ENCODE measurements around the gene SBF1. TPM values are rescaled to one million over a fixed set of nuclear protein-coding genes. Genes with fewer than 3 reads are reported as not detected.

The SBF1 gene
- total and polyA plus RNA-seq, 2 experiments from 2014 or later, result 25.2 to 92.0 TPM

GRCh38 chr22:50455201-50455600 is 19.6 kb downstream of the SBF1 start:
- no peak for DNase-seq
- no peaks in the 10 kb centered on the region for H3K27me3 ChIP-seq (replicated peaks; ENCODE audit: insufficient read depth)
- peaks cover 3% of the 10 kb centered on the region; the same call in 1 of the 2 replicates for H3K36me3 ChIP-seq (ENCODE audit: low read depth)
- H4K20me1 ChIP-seq (ENCODE audit: insufficient read depth), result no peaks in the 10 kb centered on the region
- H3K9ac ChIP-seq, result no peak overlapping the region
- TF ChIP-seq EZH2 (IDR thresholded peaks at IDR 0.05; ENCODE audit: insufficient read depth, poor library complexity, severe bottlenecking), result no peak
- no peak for TF ChIP-seq EZH2phosphoT487 (IDR thresholded peaks at IDR 0.05; ENCODE audit: insufficient read depth, low read depth)
- no peaks in the 10 kb centered on the region for H3K9me3 ChIP-seq (ENCODE audit: low read depth)
- H3K4me1 ChIP-seq (ENCODE audit: insufficient read depth), result no peaks in the 10 kb centered on the region
- H2AFZ ChIP-seq, result no peak overlapping the region
- in situ Hi-C loops (cut with MboI), result no loop called here
- H3K4me3 ChIP-seq, result no peak overlapping the region
- no peaks in the 10 kb centered on the region for H3K79me2 ChIP-seq (ENCODE audit: insufficient read depth)
- no peak overlapping the region for H3K4me2 ChIP-seq (ENCODE audit: unreplicated experiment)
- H3F3A ChIP-seq (ENCODE audit: insufficient read depth), result peaks cover 5% of the 10 kb centered on the region; the same call in 1 of the 2 replicates
- 91 to 97% methylated on average over 17 to 18 of the region's 18 CpGs for WGBS, 2 experiments (ENCODE audit: low coverage in 1 of 2, low lambda C conversion rate in 2 of 2, missing lambda C conversion rate in 2 of 2)
- no peak overlapping the region for H3K27ac ChIP-seq
- H3K9me2 ChIP-seq (ENCODE audit: insufficient read depth), result no peaks in the 10 kb centered on the region

GRCh38 chr22:50454556-50455075 is 20.2 kb downstream of the SBF1 start:
- Histone ChIP-seq H3K79me2 (ENCODE audit: insufficient read depth) (no peaks in the 10 kb centered on the region), H3K27ac (no peak overlapping the region), H4K20me1 (ENCODE audit: insufficient read depth) (no peaks in the 10 kb centered on the region), H3K9me2 (ENCODE audit: insufficient read depth) (no peaks in the 10 kb centered on the region), H3K4me1 (ENCODE audit: insufficient read depth) (no peaks in the 10 kb centered on the region), H3K9ac (no peak overlapping the region), H3K36me3 (ENCODE audit: low read depth) (peaks cover 3% of the 10 kb centered on the region; the same call in 1 of the 2 replicates), H2AFZ (no peak overlapping the region), H3K4me3 (no peak overlapping the region), H3F3A (ENCODE audit: insufficient read depth) (peaks cover 5% of the 10 kb centered on the region; the same call in 1 of the 2 replicates), H3K27me3 (replicated peaks; ENCODE audit: insufficient read depth) (no peaks in the 10 kb centered on the region), H3K4me2 (ENCODE audit: unreplicated experiment) (no peak overlapping the region), H3K9me3 (ENCODE audit: low read depth) (no peaks in the 10 kb centered on the region)
- DNase-seq, result no peak
- TF ChIP-seq EZH2phosphoT487 (IDR thresholded peaks at IDR 0.05; ENCODE audit: insufficient read depth, low read depth) (no peak), EZH2 (IDR thresholded peaks at IDR 0.05; ENCODE audit: insufficient read depth, poor library complexity, severe bottlenecking) (no peak)
- in situ Hi-C loops (cut with MboI), result no loop called here
- WGBS, 2 experiments (ENCODE audit: low coverage in 1 of 2, low lambda C conversion rate in 2 of 2, missing lambda C conversion rate in 2 of 2), result 89 to 91% methylated on average over 21 to 27 of the region's 27 CpGs

GRCh38 chr22:50452649-50453048 is 22.2 kb downstream of the SBF1 start:
- Histone ChIP-seq H3K36me3 (ENCODE audit: low read depth) (peaks cover 3% of the 10 kb centered on the region; the same call in 1 of the 2 replicates), H3K4me1 (ENCODE audit: insufficient read depth) (no peaks in the 10 kb centered on the region), H3K9me3 (ENCODE audit: low read depth) (no peaks in the 10 kb centered on the region), H2AFZ (no peak overlapping the region), H3F3A (ENCODE audit: insufficient read depth) (peaks cover 5% of the 10 kb centered on the region), H3K4me3 (no peak overlapping the region), H3K27me3 (replicated peaks; ENCODE audit: insufficient read depth) (no peaks in the 10 kb centered on the region), H3K27ac (no peak overlapping the region), H3K4me2 (ENCODE audit: unreplicated experiment) (no peak overlapping the region), H3K79me2 (ENCODE audit: insufficient read depth) (no peaks in the 10 kb centered on the region), H4K20me1 (ENCODE audit: insufficient read depth) (no peaks in the 10 kb centered on the region), H3K9ac (no peak overlapping the region), H3K9me2 (ENCODE audit: insufficient read depth) (no peaks in the 10 kb centered on the region)
- 84 to 86% methylated on average over 5 of the region's 5 CpGs for WGBS, 2 experiments (ENCODE audit: low coverage in 1 of 2, low lambda C conversion rate in 2 of 2, missing lambda C conversion rate in 2 of 2)
- in situ Hi-C loops (cut with MboI), result no loop called here
- TF ChIP-seq EZH2phosphoT487 (IDR thresholded peaks at IDR 0.05; ENCODE audit: insufficient read depth, low read depth) (no peak), EZH2 (IDR thresholded peaks at IDR 0.05; ENCODE audit: insufficient read depth, poor library complexity, severe bottlenecking) (no peak)
- DNase-seq, result no peak

GRCh38 chr22:50447576-50448551 is 27.0 kb downstream of the SBF1 start:
- no peaks in the 10 kb centered on the region for H3K27me3 ChIP-seq (replicated peaks; ENCODE audit: insufficient read depth)
- H3K4me2 ChIP-seq (ENCODE audit: unreplicated experiment), result no peak overlapping the region
- H3F3A ChIP-seq (ENCODE audit: insufficient read depth), result peaks cover 5% of the 10 kb centered on the region
- H3K27ac ChIP-seq, result no peak overlapping the region
- no peaks in the 10 kb centered on the region for H3K9me3 ChIP-seq (ENCODE audit: low read depth)
- no peaks in the 10 kb centered on the region for H3K9me2 ChIP-seq (ENCODE audit: insufficient read depth)
- no peak overlapping the region for H3K4me3 ChIP-seq
- TF ChIP-seq EZH2phosphoT487 (IDR thresholded peaks at IDR 0.05; ENCODE audit: insufficient read depth, low read depth) (no peak), EZH2 (IDR thresholded peaks at IDR 0.05; ENCODE audit: insufficient read depth, poor library complexity, severe bottlenecking) (no peak)
- 0 out of 2 replicates have a peak, but pooled peaks cover 3% of the 10 kb centered on the region for H3K36me3 ChIP-seq (ENCODE audit: low read depth)
- no peaks in the 10 kb centered on the region for H3K4me1 ChIP-seq (ENCODE audit: insufficient read depth)
- H3K9ac ChIP-seq, result no peak overlapping the region
- in situ Hi-C loops (cut with MboI), result no loop called here
- WGBS, 2 experiments (ENCODE audit: low coverage in 1 of 2, low lambda C conversion rate in 2 of 2, missing lambda C conversion rate in 2 of 2), result 93 to 94% methylated on average over 22 to 27 of the region's 27 CpGs
- no peaks in the 10 kb centered on the region for H3K79me2 ChIP-seq (ENCODE audit: insufficient read depth)
- no peak overlapping the region for H2AFZ ChIP-seq
- no peak for DNase-seq
- H4K20me1 ChIP-seq (ENCODE audit: insufficient read depth), result no peaks in the 10 kb centered on the region

Measured in GM23248 (cell line).